OCI-LY1 (cell line): Measurements from ENCODE around the gene DNAJB6.

Source experiments
- EZH2 ChIP-seq: fragments of 200-600 bp; sonication (generic), shearing (Covaris generic); IDR thresholded peaks from 2 replicates; pipeline ENCODE4 v1.8.0; 2017; ENCODE audit warnings: borderline replicate concordance, mixed run types, mild to moderate bottlenecking, antibody characterized with exemption, low read length, moderate library complexity, mixed read lengths
- TF ChIP-seq, protein P1 (sequence below): fragments of 200-600 bp; sonication (generic), shearing (Covaris generic); IDR thresholded peaks from 2 replicates; pipeline ENCODE4 v1.5.1; 2017; ENCODE audit warnings: mild to moderate bottlenecking, antibody characterized with exemption, low read length, moderate library complexity, mixed read lengths

DNA sequence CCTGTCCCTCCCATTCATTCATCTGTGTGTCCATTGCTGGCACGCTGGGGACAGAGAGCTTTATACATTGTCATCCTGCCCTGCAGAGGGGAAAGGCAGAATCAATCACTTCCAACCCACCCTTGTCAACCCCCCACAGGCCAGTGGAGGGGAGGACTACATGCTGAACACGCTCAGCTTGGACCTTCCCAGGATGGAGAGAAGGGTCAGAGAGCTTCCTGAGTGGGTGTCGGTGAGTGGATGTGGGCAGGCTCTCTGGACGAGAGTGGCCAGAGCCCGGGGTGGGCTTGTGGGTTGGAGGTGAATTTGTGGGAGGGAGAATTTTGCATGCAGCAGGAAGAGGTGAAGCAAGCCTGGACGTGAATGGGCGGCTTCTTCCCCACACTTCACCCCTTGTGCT, 93.9 kb downstream of the DNAJB6 start:
- no peak for TF ChIP-seq EZH2
- TF ChIP-seq, protein P1, sequence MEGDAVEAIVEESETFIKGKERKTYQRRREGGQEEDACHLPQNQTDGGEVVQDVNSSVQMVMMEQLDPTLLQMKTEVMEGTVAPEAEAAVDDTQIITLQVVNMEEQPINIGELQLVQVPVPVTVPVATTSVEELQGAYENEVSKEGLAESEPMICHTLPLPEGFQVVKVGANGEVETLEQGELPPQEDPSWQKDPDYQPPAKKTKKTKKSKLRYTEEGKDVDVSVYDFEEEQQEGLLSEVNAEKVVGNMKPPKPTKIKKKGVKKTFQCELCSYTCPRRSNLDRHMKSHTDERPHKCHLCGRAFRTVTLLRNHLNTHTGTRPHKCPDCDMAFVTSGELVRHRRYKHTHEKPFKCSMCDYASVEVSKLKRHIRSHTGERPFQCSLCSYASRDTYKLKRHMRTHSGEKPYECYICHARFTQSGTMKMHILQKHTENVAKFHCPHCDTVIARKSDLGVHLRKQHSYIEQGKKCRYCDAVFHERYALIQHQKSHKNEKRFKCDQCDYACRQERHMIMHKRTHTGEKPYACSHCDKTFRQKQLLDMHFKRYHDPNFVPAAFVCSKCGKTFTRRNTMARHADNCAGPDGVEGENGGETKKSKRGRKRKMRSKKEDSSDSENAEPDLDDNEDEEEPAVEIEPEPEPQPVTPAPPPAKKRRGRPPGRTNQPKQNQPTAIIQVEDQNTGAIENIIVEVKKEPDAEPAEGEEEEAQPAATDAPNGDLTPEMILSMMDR, result no peak
